Stimulated activated CD8-positive, alpha-beta memory T cell treated with anti-CD3 and anti-CD28 coated beads, Interleukin-2, amount 100 ng/mL, for 1 hour (primary cell): ENCODE data around the gene GGA1.
"Not testable (repeated sequence)": the region's sequence is repeated elsewhere in the genome, so short reads cannot be mapped to it uniquely, and the experiment has no call there.

Experiments
- DNase-seq, 2 donors: peaks; one replicate each; pipeline ENCODE4 v3.0.0-alpha.2; 2020; ENCODE audit warnings: low read depth in 2 of 2

Gene GGA1

GRCh38 chr22:37609240-37610152 lies 862 bp downstream of the GGA1 start:
- DNase-seq: no peak

GRCh38 chr22:37610153-37610475 lies 1.5 kb downstream of the GGA1 start:
- DNase-seq: not testable (repeated sequence)

- DNase-seq: no peak
Observed at GRCh38 chr22:37610480-37611129, 2.0 kb downstream of the GGA1 start.

- DNase-seq: no peak
Observed at GRCh38 chr22:37611207-37611606, 2.6 kb downstream of the GGA1 start.

GRCh38 chr22:37616201-37617083 lies 7.8 kb downstream of the GGA1 start:
- DNase-seq: no peak

- no peak for DNase-seq
Observed at GRCh38 chr22:37617431-37617830, 8.8 kb downstream of the GGA1 start.

- DNase-seq: no peak
Observed at GRCh38 chr22:37618072-37618656, 9.5 kb downstream of the GGA1 start.

- no peak for DNase-seq
Observed at GRCh38 chr22:37618674-37619073, 10.0 kb downstream of the GGA1 start.

GRCh38 chr22:37619991-37620390 lies 11.4 kb downstream of the GGA1 start:
- no peak for DNase-seq

- DNase-seq: no peak
Observed at GRCh38 chr22:37621352-37621860, 12.8 kb downstream of the GGA1 start.

- peak; percentile 54 to 56 for DNase-seq
Observed at GRCh38 chr22:37623075-37624016, 14.7 kb downstream of the GGA1 start.

- no peak for DNase-seq
Observed at GRCh38 chr22:37624017-37624365, 15.4 kb downstream of the GGA1 start.

- no peak for DNase-seq
Observed at GRCh38 chr22:37624876-37625275, 16.2 kb downstream of the GGA1 start.

GRCh38 chr22:37625737-37626136 lies 17.1 kb downstream of the GGA1 start:
- DNase-seq: no peak

GRCh38 chr22:37626144-37626543 lies 17.5 kb downstream of the GGA1 start:
- no peak for DNase-seq

- no peak for DNase-seq
Observed at GRCh38 chr22:37626556-37627075, 18.0 kb downstream of the GGA1 start.

GRCh38 chr22:37627121-37627520 lies 18.5 kb downstream of the GGA1 start:
- no peak for DNase-seq

GRCh38 chr22:37627545-37627944 lies 18.9 kb downstream of the GGA1 start:
- peak in 1 of 2 donors; percentile 45 for DNase-seq

- DNase-seq: no peak
Observed at GRCh38 chr22:37628830-37629229, 20.2 kb downstream of the GGA1 start.

- DNase-seq: no peak
Observed at GRCh38 chr22:37629928-37630327, 21.3 kb downstream of the GGA1 start.
